ENCODE results near the gene WWOX.

- no peak for TF ChIP-seq POLR2A (IDR thresholded peaks at IDR 0.05)
- no peak for TF ChIP-seq CTCF (IDR thresholded peaks at IDR 0.05)
Observed at GRCh38 chr16:78844682-78845081, 745.2 kb downstream of the WWOX start.

Measured in thyroid gland (tissue), 4 donors.